CD4-positive, alpha-beta memory T cell (primary cell): ENCODE measurements around the gene CALB2. TPM values are rescaled to one million over a fixed set of nuclear protein-coding genes. Genes with fewer than 3 reads are reported as not detected.

Experiments
- CTCF ChIA-PET: fragments of 350-600 bp; sonication (Branson Sonifier 250); formaldehyde crosslinking; loops from one replicate; lab custom pipeline; 2021; ENCODE audit warnings: inconsistent platforms; ENCODE audit not compliant: partially characterized antibody; lab: Charles Lee
- POLR2A ChIA-PET: fragments of 350-600 bp; sonication (Branson Sonifier 250); formaldehyde crosslinking; loops from one replicate; lab custom pipeline; 2021; ENCODE audit not compliant: partially characterized antibody; lab: Charles Lee
- DNase-seq, 5 donors: peaks; one replicate each; pipeline versions ENCODE4 v3.0.0 to v3.0.0-alpha.2; 2020 to 2022; ENCODE audit warnings: mixed read lengths in 1 of 5
- H3K27ac ChIP-seq: one replicate; pipeline ENCODE4 v1.7.0; 2013; ENCODE audit warnings: low read depth, low read length
- H3K27me3 ChIP-seq: 2 replicates; pipeline ENCODE4 v1.7.0; 2013; ENCODE audit warnings: mild to moderate bottlenecking, low read length, moderate library complexity; ENCODE audit not compliant: insufficient read depth
- H3K36me3 ChIP-seq: 2 replicates; pipeline ENCODE4 v1.7.0; 2013; ENCODE audit warnings: mild to moderate bottlenecking, low read length, moderate library complexity; ENCODE audit not compliant: insufficient read depth
- H3K4me1 ChIP-seq: 2 replicates; pipeline ENCODE4 v1.7.0; 2013; ENCODE audit warnings: mild to moderate bottlenecking, low read length, moderate library complexity; ENCODE audit not compliant: insufficient read depth
- H3K4me3 ChIP-seq, 2 donors: one replicate each; pipeline ENCODE4 v1.7.0; 2013; ENCODE audit warnings: low read length in 2 of 2, mild to moderate bottlenecking in 1 of 2
- H3K9me3 ChIP-seq, 2 donors: one replicate each; pipeline ENCODE4 v1.7.0; 2013; ENCODE audit warnings: low read length in 2 of 2, control low read depth in 1 of 2; ENCODE audit not compliant: control insufficient read depth in 1 of 2
- H3K27ac Mint-ChIP-seq, 7 donors: one replicate each; pipeline ENCODE4 v1.8.0; 2020 to 2021; ENCODE audit warnings: mixed read lengths in 7 of 7, mild to moderate bottlenecking in 6 of 7, inconsistent platforms in 3 of 7, moderate library complexity in 3 of 7
- H3K27me3 Mint-ChIP-seq, 2 donors: one replicate each; pipeline ENCODE4 v1.8.0; 2020 to 2021; ENCODE audit warnings: mixed read lengths in 2 of 2
- H3K36me3 Mint-ChIP-seq, 2 donors: one replicate each; pipeline ENCODE4 v1.8.0; 2020 to 2021; ENCODE audit warnings: mixed read lengths in 2 of 2, inconsistent platforms in 1 of 2, mild to moderate bottlenecking in 1 of 2
- H3K4me1 Mint-ChIP-seq, 4 donors: one replicate each; pipeline ENCODE4 v1.8.0; 2020 to 2021; ENCODE audit warnings: mixed read lengths in 4 of 4, mild to moderate bottlenecking in 1 of 4
- H3K4me3 Mint-ChIP-seq, 8 donors: one replicate each; pipeline ENCODE4 v1.8.0; 2020 to 2021; ENCODE audit warnings: mixed read lengths in 8 of 8, mild to moderate bottlenecking in 7 of 8, moderate library complexity in 6 of 8, inconsistent platforms in 3 of 8
- H3K9me3 Mint-ChIP-seq, 8 donors: one replicate each; pipeline ENCODE4 v1.8.0; 2020 to 2021; ENCODE audit warnings: mixed read lengths in 8 of 8, mild to moderate bottlenecking in 5 of 8, inconsistent platforms in 3 of 8, moderate library complexity in 1 of 8
- intact Hi-C: fragments of 100-400 bp; cut with micrococcal nuclease; formaldehyde crosslinking; loops from one replicate; pipeline ENCODE4 v1.15.1; 2023
- polyA plus RNA-seq, 2 donors: library from polyadenylated mRNA; unstranded; fragments of 300-500 nt; fragmentation: Illumina TruSeq; gene quantifications; one replicate each; pipeline ENCODE4 v1.2.3, GENCODE V29; 2021
- total RNA-seq, 2 experiments: library from RNA; stranded (reverse); gene quantifications; one replicate each; pipeline ENCODE4 v1.2.3, GENCODE V29; 2021

The CALB2 gene
- total and polyA plus RNA-seq, 4 experiments from 2014 or later = not detected

DNA sequence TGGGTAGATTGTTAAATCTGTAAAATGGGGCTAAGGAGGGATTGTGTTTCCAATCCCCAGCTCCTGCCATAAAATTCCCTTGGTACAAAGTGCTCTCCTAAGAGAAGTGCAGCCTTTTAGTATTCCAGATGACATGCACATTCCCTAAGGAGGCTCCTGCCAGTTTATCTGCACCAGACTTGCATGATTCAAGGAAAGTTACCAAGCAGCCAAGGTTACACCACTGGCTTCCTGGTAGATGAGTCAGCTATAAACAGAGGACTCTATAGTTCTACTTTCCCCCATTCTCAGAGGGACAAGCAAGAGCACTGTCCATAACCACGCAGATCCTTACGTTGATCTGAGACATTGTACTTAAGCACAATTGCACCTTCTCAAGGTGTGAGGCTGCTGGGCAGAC lies 1.9 kb downstream of the CALB2 start:
- intact Hi-C loops = no loop called here
- no peak overlapping the region for H3K27ac Mint-ChIP-seq
- CTCF ChIA-PET = no interaction called here

DNA sequence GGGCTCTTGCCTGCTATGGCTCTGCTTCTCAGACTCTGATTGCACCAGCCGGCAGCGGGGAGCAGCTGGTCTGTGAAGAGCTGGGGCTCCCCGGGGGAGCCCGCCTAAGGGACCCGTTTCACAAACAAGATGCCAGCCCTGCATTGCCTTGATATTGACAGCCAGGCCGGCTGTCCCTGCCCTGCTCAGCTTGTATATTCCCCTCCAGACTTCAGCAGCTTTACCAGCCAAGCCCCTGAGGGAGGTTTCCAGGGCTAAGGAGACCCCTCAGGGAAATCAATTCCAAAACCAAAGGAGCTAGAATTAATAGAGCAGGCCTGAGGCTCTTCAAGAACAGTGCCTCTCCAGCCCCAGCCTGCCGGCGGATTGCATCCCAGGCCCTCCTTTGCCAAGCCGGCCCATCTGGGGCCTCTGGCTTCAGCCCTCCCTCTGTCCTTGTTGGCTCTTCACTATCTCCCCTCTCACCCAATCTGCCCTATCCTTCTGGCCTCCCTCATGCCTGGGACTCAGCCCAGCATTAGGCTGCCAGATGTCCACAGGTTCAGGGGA lies 5.7 kb downstream of the CALB2 start:
- Histone ChIP-seq H3K27ac (no peak overlapping the region), H3K4me3 (no peak overlapping the region), H3K27me3 (peaks cover 3% of the 10 kb centered on the region), H3K4me1 (no peaks in the 10 kb centered on the region), H3K36me3 (no peaks in the 10 kb centered on the region), H3K9me3 (no peaks in the 10 kb centered on the region)
- H3K9me3 Mint-ChIP-seq = no peaks in the 10 kb centered on the region
- no peak overlapping the region for H3K4me3 Mint-ChIP-seq
- CTCF ChIA-PET = interaction anchor here (1.0 to 1.3 kb wide), 2 partner anchors 9 to 16 kb away, joined by 3 read pairs; no protein-coding TSS in a partner anchor
- POLR2A ChIA-PET = no interaction called here
- H3K27me3 Mint-ChIP-seq = peaks cover 11 to 31% of the 10 kb centered on the region in 2 donors
- no peak for DNase-seq
- H3K36me3 Mint-ChIP-seq = no peaks in the 10 kb centered on the region
- peaks cover 0 to 4% (median 0%) of the 10 kb centered on the region in 4 donors for H3K4me1 Mint-ChIP-seq
- intact Hi-C loops = no loop called here
- no peak overlapping the region for H3K27ac Mint-ChIP-seq

More for the DNA sequence above, 1.9 kb downstream of the CALB2 start:
- Histone ChIP-seq H3K27me3 (peaks cover 3% of the 10 kb centered on the region), H3K27ac (no peak overlapping the region), H3K9me3 (no peaks in the 10 kb centered on the region), H3K4me1 (peaks cover 10% of the 10 kb centered on the region), H3K4me3 (no peak overlapping the region), H3K36me3 (no peaks in the 10 kb centered on the region)
- H3K4me3 Mint-ChIP-seq = no peak overlapping the region
- no peak for DNase-seq
- peaks cover 0 to 2% (median 0%) of the 10 kb centered on the region in 4 donors for H3K4me1 Mint-ChIP-seq
- H3K36me3 Mint-ChIP-seq = no peaks in the 10 kb centered on the region
- peaks cover 15 to 25% of the 10 kb centered on the region in 2 donors for H3K27me3 Mint-ChIP-seq
- POLR2A ChIA-PET = no interaction called here
- no peaks in the 10 kb centered on the region for H3K9me3 Mint-ChIP-seq

DNA sequence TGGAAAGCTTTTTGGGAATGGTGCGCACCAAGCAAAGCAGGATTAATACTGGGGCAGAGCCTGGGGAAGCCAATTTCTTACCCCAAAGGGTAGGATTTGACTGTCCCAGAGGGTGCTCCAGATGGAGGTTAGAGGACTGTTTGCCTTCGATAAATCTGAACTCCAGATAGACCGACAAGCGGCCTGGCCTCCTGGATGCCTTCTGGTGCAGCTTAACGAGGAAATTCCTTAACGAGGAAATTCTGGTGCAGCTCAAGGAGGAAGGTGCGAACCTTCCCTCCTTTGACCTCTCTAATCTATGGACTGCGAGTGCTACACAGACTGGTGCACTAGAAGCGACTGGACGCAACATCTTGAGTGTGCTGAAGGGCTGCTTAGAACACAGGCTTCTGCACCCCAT lies 6.5 kb downstream of the CALB2 start:
- Histone ChIP-seq H3K36me3 (no peaks in the 10 kb centered on the region), H3K4me1 (no peaks in the 10 kb centered on the region), H3K27ac (no peak overlapping the region), H3K9me3 (no peaks in the 10 kb centered on the region), H3K27me3 (peaks cover 3% of the 10 kb centered on the region), H3K4me3 (no peak overlapping the region)
- H3K27ac Mint-ChIP-seq = no peak overlapping the region
- intact Hi-C loops = no loop called here
- CTCF ChIA-PET = interaction anchor here (1.0 to 1.4 kb wide), 4 partner anchors 8 to 45 kb away, joined by 3 read pairs; no protein-coding TSS in a partner anchor
- POLR2A ChIA-PET = no interaction called here
- no peak overlapping the region for H3K4me3 Mint-ChIP-seq
- H3K9me3 Mint-ChIP-seq = no peaks in the 10 kb centered on the region
- DNase-seq = no peak
- peaks cover 7 to 27% of the 10 kb centered on the region in 2 donors for H3K27me3 Mint-ChIP-seq
- H3K4me1 Mint-ChIP-seq = peaks cover 0 to 4% (median 0%) of the 10 kb centered on the region in 4 donors
- H3K36me3 Mint-ChIP-seq = no peaks in the 10 kb centered on the region

DNA sequence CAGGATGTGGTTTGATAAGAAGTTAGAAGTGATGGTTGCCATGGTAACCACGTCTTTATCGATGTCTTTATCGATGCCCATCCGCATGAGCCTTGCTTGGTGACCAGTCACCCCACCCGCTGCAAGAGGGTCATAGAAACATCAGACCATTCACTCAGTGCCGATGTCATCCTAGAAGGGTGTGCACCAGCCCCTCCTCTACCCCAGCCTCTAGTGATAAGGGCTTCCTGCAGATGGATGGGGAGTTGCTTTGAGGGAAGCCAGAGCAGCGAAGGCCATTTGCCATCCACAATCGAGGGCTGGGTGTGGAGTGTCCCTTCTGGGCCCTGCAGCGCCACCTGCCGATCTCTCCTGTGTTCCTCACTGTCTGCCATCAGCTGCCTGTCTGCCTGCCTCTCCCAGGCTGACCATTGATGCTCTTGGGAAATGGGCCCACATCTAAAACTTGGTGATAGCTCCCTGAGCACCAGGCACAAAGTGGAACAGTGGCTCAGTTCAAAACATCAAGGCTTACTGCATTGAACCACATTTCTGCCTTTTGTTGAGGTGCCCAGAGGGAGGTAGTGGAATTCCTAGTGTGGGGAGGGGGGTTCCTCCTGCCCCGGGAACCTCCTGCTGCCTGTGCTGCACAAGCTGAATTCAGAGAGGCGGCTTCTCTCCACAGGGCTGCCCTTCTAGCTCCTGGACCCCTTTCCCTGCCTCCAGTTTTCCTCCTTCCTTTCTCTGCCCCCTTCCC lies 8.9 kb downstream of the CALB2 start:
- H3K36me3 ChIP-seq = no peaks in the 10 kb centered on the region
- no peak for DNase-seq
- H3K27ac ChIP-seq = no peak overlapping the region
- POLR2A ChIA-PET = no interaction called here
- H3K9me3 ChIP-seq = no peaks in the 10 kb centered on the region
- H3K27ac Mint-ChIP-seq = no peak overlapping the region
- no peaks in the 10 kb centered on the region for H3K27me3 ChIP-seq
- CTCF ChIA-PET = interaction anchor here (0.9 to 1.1 kb wide), 2 partner anchors 10 to 11 kb away, joined by 3 read pairs; no protein-coding TSS in a partner anchor
- no peak overlapping the region for H3K4me3 Mint-ChIP-seq
- H3K9me3 Mint-ChIP-seq = no peaks in the 10 kb centered on the region
- intact Hi-C loops = no loop called here
- H3K4me1 Mint-ChIP-seq = peaks cover 0 to 4% (median 0%) of the 10 kb centered on the region in 4 donors
- H3K4me1 ChIP-seq = no peaks in the 10 kb centered on the region
- no peak overlapping the region for H3K4me3 ChIP-seq
- no peaks in the 10 kb centered on the region for H3K36me3 Mint-ChIP-seq
- peaks cover 2 to 28% of the 10 kb centered on the region in 2 donors for H3K27me3 Mint-ChIP-seq

DNA sequence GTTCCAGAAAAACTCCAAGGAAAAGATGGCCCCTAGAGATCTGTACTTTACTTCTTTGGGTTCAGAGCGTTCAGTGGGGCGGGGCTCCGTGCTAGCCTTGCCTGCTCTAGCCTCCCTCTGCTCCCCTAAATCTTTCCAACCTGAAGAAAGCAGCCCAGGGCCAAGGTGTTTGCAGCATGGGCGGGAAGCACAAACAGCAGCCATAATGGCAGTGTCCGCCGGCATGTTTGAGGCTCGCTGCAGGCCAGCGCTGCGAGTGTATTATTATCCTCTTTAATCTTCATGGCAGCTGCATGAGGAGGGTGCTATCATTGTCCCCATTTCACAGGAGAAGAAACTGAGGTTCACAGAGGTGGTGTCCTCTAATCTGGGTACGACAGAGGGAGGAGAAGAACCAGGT lies 10.4 kb downstream of the CALB2 start:
- Histone ChIP-seq H3K27me3 (no peaks in the 10 kb centered on the region), H3K27ac (no peak overlapping the region), H3K4me3 (no peak overlapping the region), H3K9me3 (no peaks in the 10 kb centered on the region), H3K36me3 (no peaks in the 10 kb centered on the region), H3K4me1 (no peaks in the 10 kb centered on the region)
- intact Hi-C loops = no loop called here
- peaks cover 2 to 29% of the 10 kb centered on the region in 2 donors for H3K27me3 Mint-ChIP-seq
- H3K4me3 Mint-ChIP-seq = no peak overlapping the region
- ChIA-PET POLR2A (no interaction called here), CTCF (no interaction called here)
- H3K36me3 Mint-ChIP-seq = no peaks in the 10 kb centered on the region
- no peaks in the 10 kb centered on the region for H3K9me3 Mint-ChIP-seq
- H3K4me1 Mint-ChIP-seq = peaks cover 0 to 4% (median 0%) of the 10 kb centered on the region in 4 donors
- DNase-seq = no peak
- H3K27ac Mint-ChIP-seq = no peak overlapping the region

DNA sequence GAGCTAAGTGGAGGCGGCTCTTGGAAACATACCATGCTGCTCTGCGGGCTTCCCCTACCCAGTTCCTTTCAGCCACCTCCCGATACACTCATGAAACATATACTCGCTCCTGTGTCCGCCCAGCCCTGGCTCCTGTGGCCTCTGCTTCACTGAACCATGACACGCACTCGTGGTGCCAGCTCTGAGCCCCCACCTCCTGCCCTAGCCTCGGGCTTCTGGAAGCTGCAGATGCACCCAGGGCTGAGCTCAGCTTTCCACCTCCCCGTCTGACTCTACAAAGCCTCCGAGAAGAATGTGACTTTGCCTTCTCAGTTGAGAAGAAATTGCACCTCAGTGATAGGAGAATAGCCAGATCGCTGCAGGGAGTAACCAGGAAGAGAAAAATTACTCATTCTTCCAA lies 11.0 kb downstream of the CALB2 start:
- no peaks in the 10 kb centered on the region for H3K9me3 Mint-ChIP-seq

DNA sequence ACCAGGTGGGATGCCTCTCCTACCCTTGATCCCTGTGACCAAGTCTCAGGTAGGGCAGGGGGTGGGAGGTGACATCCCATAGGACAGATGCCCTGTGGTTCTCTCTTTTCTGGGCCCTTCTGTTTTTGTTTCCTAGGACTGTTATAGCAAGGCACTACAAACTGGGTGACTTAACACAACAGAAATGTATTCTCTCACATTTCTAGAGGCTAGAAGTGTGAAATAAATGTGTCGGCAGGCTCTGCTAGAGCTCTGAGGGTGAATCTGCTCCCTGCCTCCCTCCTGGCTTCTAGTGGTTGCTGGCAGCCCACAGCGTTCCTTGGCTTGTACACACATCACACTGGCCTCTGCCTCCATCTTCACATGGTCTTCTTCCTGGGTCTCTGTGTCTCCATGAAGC lies 12.7 kb downstream of the CALB2 start:
- POLR2A ChIA-PET = no interaction called here
- no peak overlapping the region for H3K27ac Mint-ChIP-seq
- H3K27me3 Mint-ChIP-seq = peaks cover 8 to 33% of the 10 kb centered on the region in 2 donors
- CTCF ChIA-PET = no interaction called here
- intact Hi-C loops = no loop called here
- Histone ChIP-seq H3K27ac (no peak overlapping the region), H3K9me3 (no peaks in the 10 kb centered on the region), H3K27me3 (no peaks in the 10 kb centered on the region), H3K4me3 (no peak overlapping the region), H3K4me1 (no peaks in the 10 kb centered on the region), H3K36me3 (no peaks in the 10 kb centered on the region)
- no peaks in the 10 kb centered on the region for H3K36me3 Mint-ChIP-seq
- no peaks in the 10 kb centered on the region for H3K9me3 Mint-ChIP-seq
- peaks cover 0 to 4% (median 0%) of the 10 kb centered on the region in 4 donors for H3K4me1 Mint-ChIP-seq
- no peak for DNase-seq
- H3K4me3 Mint-ChIP-seq = no peak overlapping the region

More for the DNA sequence above, 11.0 kb downstream of the CALB2 start:
- Histone ChIP-seq H3K4me1 (no peaks in the 10 kb centered on the region), H3K9me3 (no peaks in the 10 kb centered on the region), H3K27me3 (no peaks in the 10 kb centered on the region), H3K36me3 (no peaks in the 10 kb centered on the region), H3K4me3 (no peak overlapping the region), H3K27ac (no peak overlapping the region)
- intact Hi-C loops = no loop called here
- no peak for DNase-seq
- H3K27ac Mint-ChIP-seq = no peak overlapping the region
- POLR2A ChIA-PET = no interaction called here
- H3K36me3 Mint-ChIP-seq = no peaks in the 10 kb centered on the region
- CTCF ChIA-PET = no interaction called here
- peaks cover 0 to 4% (median 0%) of the 10 kb centered on the region in 4 donors for H3K4me1 Mint-ChIP-seq
- H3K27me3 Mint-ChIP-seq = peaks cover 6 to 32% of the 10 kb centered on the region in 2 donors
- no peak overlapping the region for H3K4me3 Mint-ChIP-seq
